ENCODE results near the gene DCK.
"Not testable (repeated sequence)": the region's sequence is repeated elsewhere in the genome, so short reads cannot be mapped to it uniquely, and the experiment has no call there.

The DCK gene

GRCh38 chr4:71025654-71026053 is 32.2 kb downstream of the DCK start:
- no peak overlapping the region for H2AFZ ChIP-seq (ENCODE audit: low read length, unreplicated experiment)
- peaks cover 3% of the 10 kb centered on the region for H3K79me2 ChIP-seq (ENCODE audit: control insufficient read depth, insufficient read depth, low read length, unreplicated experiment)
- peaks cover 12% of the 10 kb centered on the region for H3K36me3 ChIP-seq (ENCODE audit: insufficient read depth, low read length)
- peak overlapping the region; percentile 80 for H3K27ac ChIP-seq (ENCODE audit: low read depth, low read length)
- no peaks in the 10 kb centered on the region for H3K27me3 ChIP-seq (ENCODE audit: insufficient read depth, low read length)
- peak overlapping the region; percentile 32; the same call in 1 of the 2 replicates for H3K4me3 ChIP-seq (ENCODE audit: low read depth, low read length)
- peaks cover 22% of the 10 kb centered on the region for H3K4me1 ChIP-seq (ENCODE audit: control insufficient read depth, insufficient read depth, low read length, unreplicated experiment)

GRCh38 chr4:71026086-71026485 is 32.6 kb downstream of the DCK start:
- Histone ChIP-seq H3K27ac (ENCODE audit: low read depth, low read length) (peak overlapping the region; percentile 80), H3K79me2 (ENCODE audit: control insufficient read depth, insufficient read depth, low read length, unreplicated experiment) (peaks cover 3% of the 10 kb centered on the region), H3K36me3 (ENCODE audit: insufficient read depth, low read length) (peaks cover 12% of the 10 kb centered on the region), H3K4me3 (ENCODE audit: low read depth, low read length) (peak overlapping the region; percentile 32; the same call in 1 of the 2 replicates), H2AFZ (ENCODE audit: low read length, unreplicated experiment) (peak overlapping the region; percentile 2), H3K4me1 (ENCODE audit: control insufficient read depth, insufficient read depth, low read length, unreplicated experiment) (peaks cover 22% of the 10 kb centered on the region), H3K27me3 (ENCODE audit: insufficient read depth, low read length) (no peaks in the 10 kb centered on the region)

DNA sequence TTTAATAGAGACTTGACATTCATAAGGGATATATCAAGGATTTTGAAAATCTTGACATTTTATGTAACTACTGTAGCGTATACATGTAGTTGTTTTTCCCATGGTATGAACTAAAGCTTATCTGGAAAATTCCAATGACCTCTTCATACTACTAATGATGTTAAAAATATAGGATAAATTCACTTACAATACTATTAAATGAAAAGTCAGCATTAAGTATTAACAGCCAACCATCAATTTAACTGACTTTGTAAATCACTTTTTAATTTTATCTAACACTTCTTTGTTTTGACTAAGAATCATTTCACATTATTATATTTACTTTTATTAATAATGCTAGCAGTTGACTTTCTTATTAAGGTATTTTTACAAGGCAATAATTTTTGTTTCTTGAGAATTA is 34.2 kb downstream of the DCK start:
- peaks cover 12% of the 10 kb centered on the region for H3K36me3 ChIP-seq (ENCODE audit: insufficient read depth, low read length)
- H3K4me3 ChIP-seq (ENCODE audit: low read depth, low read length): no peak overlapping the region
- H3K27ac ChIP-seq (ENCODE audit: low read depth, low read length): no peak overlapping the region

GRCh38 chr4:71029504-71029903 is 36.1 kb downstream of the DCK start:
- no peaks in the 10 kb centered on the region; the same call in 1 of the 2 replicates for H3K36me3 ChIP-seq (ENCODE audit: insufficient read depth, low read length)
- H3K4me3 ChIP-seq (ENCODE audit: low read depth, low read length): no peak overlapping the region
- H3K79me2 ChIP-seq (ENCODE audit: control insufficient read depth, insufficient read depth, low read length, unreplicated experiment): no peaks in the 10 kb centered on the region
- no peaks in the 10 kb centered on the region for H3K27me3 ChIP-seq (ENCODE audit: insufficient read depth, low read length)
- no peak overlapping the region for H3K27ac ChIP-seq (ENCODE audit: low read depth, low read length)
- no peak overlapping the region for H2AFZ ChIP-seq (ENCODE audit: low read length, unreplicated experiment)
- H3K4me1 ChIP-seq (ENCODE audit: control insufficient read depth, insufficient read depth, low read length, unreplicated experiment): peaks cover 30% of the 10 kb centered on the region

More for the DNA sequence above, 34.2 kb downstream of the DCK start:
- Histone ChIP-seq H3K27me3 (ENCODE audit: insufficient read depth, low read length) (no peaks in the 10 kb centered on the region), H3K79me2 (ENCODE audit: control insufficient read depth, insufficient read depth, low read length, unreplicated experiment) (peaks cover 3% of the 10 kb centered on the region), H3K4me1 (ENCODE audit: control insufficient read depth, insufficient read depth, low read length, unreplicated experiment) (peaks cover 30% of the 10 kb centered on the region), H2AFZ (ENCODE audit: low read length, unreplicated experiment) (no peak overlapping the region)

DNA sequence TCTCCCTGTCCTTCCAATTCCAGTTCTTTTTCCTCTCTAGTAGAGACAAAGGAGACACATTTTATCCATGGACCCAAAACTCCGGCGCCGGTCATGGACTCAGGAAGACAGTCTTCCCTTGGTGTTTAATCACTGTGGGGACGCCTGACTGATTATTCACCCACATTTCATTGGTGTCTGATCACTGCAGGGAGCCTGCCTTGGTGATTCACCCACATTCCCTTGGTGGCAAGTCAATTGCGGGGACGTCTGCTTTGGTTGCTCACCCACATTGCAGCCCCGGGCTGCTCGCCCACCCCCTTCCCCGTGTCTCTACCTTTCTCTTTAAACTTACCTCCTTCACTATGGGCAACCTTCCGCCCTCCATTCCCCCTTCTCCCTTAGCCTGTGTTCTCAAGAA is 38.7 kb downstream of the DCK start:
- H3K79me2 ChIP-seq (ENCODE audit: control insufficient read depth, insufficient read depth, low read length, unreplicated experiment); H3K36me3 ChIP-seq (ENCODE audit: insufficient read depth, low read length); H3K4me1 ChIP-seq (ENCODE audit: control insufficient read depth, insufficient read depth, low read length, unreplicated experiment); H2AFZ ChIP-seq (ENCODE audit: low read length, unreplicated experiment); H3K4me3 ChIP-seq (ENCODE audit: low read depth, low read length); H3K27me3 ChIP-seq (ENCODE audit: insufficient read depth, low read length): not testable (repeated sequence)
- H3K27ac ChIP-seq (ENCODE audit: low read depth, low read length): peak overlapping the region; percentile 45

GRCh38 chr4:71045256-71045655 is 51.8 kb downstream of the DCK start:
- 0 out of 2 replicates have a peak, but pooled peaks cover 9% of the 10 kb centered on the region for H3K36me3 ChIP-seq (ENCODE audit: insufficient read depth, low read length)
- H3K27ac ChIP-seq (ENCODE audit: low read depth, low read length): no peak overlapping the region
- no peak overlapping the region for H3K4me3 ChIP-seq (ENCODE audit: low read depth, low read length)
- no peak overlapping the region for H2AFZ ChIP-seq (ENCODE audit: low read length, unreplicated experiment)
- no peaks in the 10 kb centered on the region for H3K79me2 ChIP-seq (ENCODE audit: control insufficient read depth, insufficient read depth, low read length, unreplicated experiment)
- H3K4me1 ChIP-seq (ENCODE audit: control insufficient read depth, insufficient read depth, low read length, unreplicated experiment): no peaks in the 10 kb centered on the region
- H3K27me3 ChIP-seq (ENCODE audit: insufficient read depth, low read length): no peaks in the 10 kb centered on the region

DNA sequence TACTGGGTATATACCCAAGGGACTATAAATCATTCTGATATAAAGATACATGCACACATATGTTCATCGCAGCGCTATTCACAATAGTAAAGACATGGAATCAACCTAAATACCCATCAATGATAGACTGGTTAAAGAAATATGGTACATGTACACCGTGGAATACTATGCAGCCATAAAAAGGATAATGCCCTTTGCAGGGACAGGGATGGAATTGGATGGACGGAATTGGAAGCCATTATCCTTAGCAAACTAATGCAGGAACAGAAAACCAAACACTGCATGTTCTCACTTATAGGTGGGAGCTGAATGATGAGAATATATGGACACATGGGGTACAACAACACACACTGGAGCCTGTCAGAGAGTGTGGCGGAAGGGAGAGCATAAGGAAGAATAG is 55.9 kb downstream of the DCK start:
- Histone ChIP-seq H3K79me2 (ENCODE audit: control insufficient read depth, insufficient read depth, low read length, unreplicated experiment) (no peaks in the 10 kb centered on the region), H3K27me3 (ENCODE audit: insufficient read depth, low read length) (no peaks in the 10 kb centered on the region), H3K4me1 (ENCODE audit: control insufficient read depth, insufficient read depth, low read length, unreplicated experiment) (no peaks in the 10 kb centered on the region), H3K4me3 (ENCODE audit: low read depth, low read length) (no peak overlapping the region), H3K27ac (ENCODE audit: low read depth, low read length) (no peak overlapping the region), H3K36me3 (ENCODE audit: insufficient read depth, low read length) (no peaks in the 10 kb centered on the region), H2AFZ (ENCODE audit: low read length, unreplicated experiment) (no peak overlapping the region)

DNA sequence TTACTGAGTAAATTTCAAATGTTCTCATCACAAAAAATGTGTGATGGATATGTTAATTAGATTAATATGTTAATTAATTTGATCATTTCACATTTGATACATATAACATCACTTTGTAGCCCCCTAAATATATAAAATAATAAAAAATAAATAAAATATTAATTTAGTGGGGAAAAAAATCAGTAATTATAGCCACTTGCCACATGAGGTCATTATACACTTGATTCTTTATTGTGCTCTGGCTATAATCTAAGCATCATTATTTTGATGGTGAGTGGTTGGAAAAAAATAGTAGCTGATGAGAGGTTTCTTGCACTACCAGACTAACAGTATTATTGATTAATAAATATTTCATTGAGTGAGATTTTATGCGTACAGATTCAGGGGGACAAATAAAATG is 57.4 kb downstream of the DCK start:
- no peak overlapping the region for H2AFZ ChIP-seq (ENCODE audit: low read length, unreplicated experiment)
- no peak overlapping the region for H3K4me3 ChIP-seq (ENCODE audit: low read depth, low read length)
- no peak overlapping the region for H3K27ac ChIP-seq (ENCODE audit: low read depth, low read length)
- no peaks in the 10 kb centered on the region for H3K27me3 ChIP-seq (ENCODE audit: insufficient read depth, low read length)
- no peaks in the 10 kb centered on the region for H3K79me2 ChIP-seq (ENCODE audit: control insufficient read depth, insufficient read depth, low read length, unreplicated experiment)
- no peaks in the 10 kb centered on the region for H3K4me1 ChIP-seq (ENCODE audit: control insufficient read depth, insufficient read depth, low read length, unreplicated experiment)
- H3K36me3 ChIP-seq (ENCODE audit: insufficient read depth, low read length): no peaks in the 10 kb centered on the region

GRCh38 chr4:71052034-71052433 is 58.6 kb downstream of the DCK start:
- Histone ChIP-seq H3K4me3 (ENCODE audit: low read depth, low read length) (no peak overlapping the region), H2AFZ (ENCODE audit: low read length, unreplicated experiment) (no peak overlapping the region), H3K4me1 (ENCODE audit: control insufficient read depth, insufficient read depth, low read length, unreplicated experiment) (no peaks in the 10 kb centered on the region), H3K27me3 (ENCODE audit: insufficient read depth, low read length) (no peaks in the 10 kb centered on the region), H3K27ac (ENCODE audit: low read depth, low read length) (no peak overlapping the region), H3K79me2 (ENCODE audit: control insufficient read depth, insufficient read depth, low read length, unreplicated experiment) (no peaks in the 10 kb centered on the region), H3K36me3 (ENCODE audit: insufficient read depth, low read length) (no peaks in the 10 kb centered on the region)

- Histone ChIP-seq H3K4me1 (ENCODE audit: control insufficient read depth, insufficient read depth, low read length, unreplicated experiment) (no peaks in the 10 kb centered on the region), H3K27me3 (ENCODE audit: insufficient read depth, low read length) (no peaks in the 10 kb centered on the region), H3K4me3 (ENCODE audit: low read depth, low read length) (no peak overlapping the region), H3K79me2 (ENCODE audit: control insufficient read depth, insufficient read depth, low read length, unreplicated experiment) (no peaks in the 10 kb centered on the region), H3K36me3 (ENCODE audit: insufficient read depth, low read length) (no peaks in the 10 kb centered on the region), H3K27ac (ENCODE audit: low read depth, low read length) (no peak overlapping the region), H2AFZ (ENCODE audit: low read length, unreplicated experiment) (no peak overlapping the region)
Measured at GRCh38 chr4:71052716-71053115, 59.3 kb downstream of the DCK start.

GRCh38 chr4:71053613-71054012 is 60.2 kb downstream of the DCK start:
- not testable (repeated sequence) for H3K4me1 ChIP-seq (ENCODE audit: control insufficient read depth, insufficient read depth, low read length, unreplicated experiment); H3K79me2 ChIP-seq (ENCODE audit: control insufficient read depth, insufficient read depth, low read length, unreplicated experiment); H3K4me3 ChIP-seq (ENCODE audit: low read depth, low read length); H3K27me3 ChIP-seq (ENCODE audit: insufficient read depth, low read length); H3K36me3 ChIP-seq (ENCODE audit: insufficient read depth, low read length); H3K27ac ChIP-seq (ENCODE audit: low read depth, low read length); H2AFZ ChIP-seq (ENCODE audit: low read length, unreplicated experiment)

All from ACC112 (cell line).